ENCODE measurements around the gene CCDC154.

Gene CCDC154

GRCh38 chr16:1420111-1420539 lies 24.2 kb downstream of the CCDC154 start:
- peak in 1 of 5 donors; percentile 11 for DNase-seq

- no peak for DNase-seq
Observed at GRCh38 chr16:1416521-1416941, 27.8 kb downstream of the CCDC154 start.

DNA sequence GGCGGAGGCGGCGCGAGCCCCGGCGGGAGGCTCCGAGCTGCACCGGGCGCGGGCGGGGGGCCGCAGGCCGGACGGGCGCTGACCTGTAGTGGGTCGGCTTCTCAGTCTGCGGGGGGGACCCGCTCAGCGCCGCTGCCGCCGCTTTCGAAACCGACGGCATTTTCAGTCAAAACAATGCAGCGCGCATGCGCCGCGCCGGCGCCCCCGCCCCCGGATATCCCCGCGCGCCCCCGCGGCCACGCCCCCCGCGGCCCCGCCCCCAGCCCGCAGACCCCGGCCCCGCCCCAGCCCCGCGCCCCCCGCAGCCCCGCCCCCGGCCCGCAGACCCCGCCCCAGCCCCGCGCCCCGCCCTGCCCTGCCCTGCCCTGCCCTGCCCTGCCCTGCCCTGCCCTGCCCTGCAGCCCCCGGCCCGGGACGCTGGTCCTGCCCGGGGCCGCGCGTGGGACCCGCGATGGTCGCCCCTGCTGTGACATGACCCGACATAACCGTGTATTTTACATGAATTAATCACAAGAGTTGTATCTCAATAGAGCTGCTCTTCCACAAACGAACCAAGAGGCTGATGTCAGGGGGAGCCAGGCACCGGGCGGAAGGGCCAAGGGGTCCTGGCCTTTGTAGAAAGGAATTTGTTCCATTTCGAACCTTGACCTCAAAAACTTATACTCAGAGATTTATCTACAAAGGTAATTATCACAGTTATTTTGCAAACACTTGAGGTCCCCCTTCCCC lies 29.7 kb downstream of the CCDC154 start, which contains the start of gene UNKL:
Gene UNKL, minus strand, starts transcription at position 173 of the 729 bp plus-strand sequence. Its CDS starts 13 bp downstream, at position 160.
- DNase-seq = peak; percentile 77 to 86 (median 79)

DNA sequence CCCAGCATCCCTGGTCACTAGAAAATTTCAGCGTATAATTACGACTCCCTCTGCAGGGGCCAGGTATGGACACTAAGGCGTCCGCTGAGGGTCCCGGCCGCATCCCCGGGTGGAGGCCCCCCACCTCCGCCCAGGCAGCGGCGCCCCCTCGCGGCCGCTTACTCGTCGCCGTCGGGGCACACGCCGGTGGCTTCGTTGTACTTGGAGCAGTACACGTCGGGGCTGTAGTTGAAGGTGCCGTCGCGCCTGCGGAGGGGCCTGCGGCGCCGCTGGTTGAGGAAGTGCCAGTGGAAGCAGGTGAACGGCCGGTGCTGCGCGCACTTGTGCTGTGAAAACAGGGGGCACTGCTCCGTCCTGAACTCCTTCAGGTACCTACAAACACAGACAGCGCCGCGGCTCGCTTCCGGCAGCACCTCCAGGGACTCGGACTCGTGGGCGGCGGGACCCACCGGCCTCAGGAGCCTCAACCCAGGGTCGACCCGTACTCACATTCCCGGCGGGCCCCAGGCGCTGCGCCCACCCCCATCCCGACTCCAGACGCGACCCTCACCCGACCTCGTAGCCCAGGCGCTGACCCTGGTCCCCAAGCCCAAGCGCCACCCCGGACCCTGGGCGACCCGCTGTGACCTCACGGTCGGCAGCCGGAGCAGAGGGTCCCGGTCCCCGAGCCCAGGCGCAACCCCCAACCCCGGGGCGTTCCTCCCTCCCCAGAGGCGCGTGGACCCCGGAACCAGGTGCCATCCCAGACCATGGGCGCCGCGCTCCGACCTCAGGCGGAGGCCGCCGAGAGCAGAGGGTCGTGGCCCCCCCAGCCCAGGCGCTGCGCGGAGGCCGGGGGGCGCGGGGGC lies 30.4 kb downstream of the CCDC154 start:
- DNase-seq = peak; percentile 26 to 74 (median 45)

- DNase-seq = no peak
Observed at GRCh38 chr16:1412847-1413246, 31.5 kb downstream of the CCDC154 start.

- DNase-seq = peak; percentile 88 to 94 (median 93)
Observed at GRCh38 chr16:1408171-1408837, 36.1 kb downstream of the CCDC154 start.

- no peak for DNase-seq
Observed at GRCh38 chr16:1407753-1408152, 36.6 kb downstream of the CCDC154 start.

- DNase-seq = no peak
Observed at GRCh38 chr16:1403733-1404132, 40.6 kb downstream of the CCDC154 start.

- DNase-seq = no peak
Observed at GRCh38 chr16:1403036-1403435, 41.3 kb downstream of the CCDC154 start.

GRCh38 chr16:1401758-1402154 lies 42.6 kb downstream of the CCDC154 start:
- no peak for DNase-seq

DNA sequence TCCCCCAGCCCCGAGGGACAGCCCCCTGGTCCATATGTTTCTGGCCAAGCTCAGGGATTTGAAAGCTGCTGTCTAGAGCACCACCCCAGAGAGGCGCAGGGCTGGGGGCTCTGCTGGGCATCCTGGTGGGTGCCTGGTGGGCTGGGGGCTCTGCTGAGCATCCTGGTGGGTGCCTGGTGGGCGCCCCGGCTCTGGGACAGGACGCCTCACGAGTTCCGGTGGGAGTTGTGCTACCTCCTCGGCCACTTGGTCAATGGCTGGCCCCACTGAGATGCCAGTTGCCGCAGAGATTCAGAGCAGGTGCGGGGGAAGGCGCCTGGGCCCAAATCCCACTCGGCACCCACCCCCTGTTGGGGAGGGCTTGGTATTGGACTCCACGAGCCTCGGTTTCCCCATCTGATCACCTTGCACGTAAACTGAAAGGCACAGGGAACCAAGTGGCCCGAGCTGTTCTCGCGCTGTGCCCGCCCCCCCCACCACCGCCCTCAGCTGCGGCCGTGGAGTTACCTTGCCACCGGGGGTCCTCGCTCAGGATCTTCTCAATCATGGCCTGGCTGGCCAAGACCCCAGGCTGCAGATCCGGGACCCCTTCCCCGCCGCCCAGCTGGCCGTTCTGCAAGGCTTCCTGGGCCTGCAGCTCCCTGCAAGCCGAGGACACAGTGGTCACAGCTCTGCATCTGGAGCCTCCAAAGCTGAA lies 43.1 kb downstream of the CCDC154 start:
- no peak for DNase-seq

GRCh38 chr16:1398826-1399581 lies 45.4 kb downstream of the CCDC154 start:
- DNase-seq = no peak

DNA sequence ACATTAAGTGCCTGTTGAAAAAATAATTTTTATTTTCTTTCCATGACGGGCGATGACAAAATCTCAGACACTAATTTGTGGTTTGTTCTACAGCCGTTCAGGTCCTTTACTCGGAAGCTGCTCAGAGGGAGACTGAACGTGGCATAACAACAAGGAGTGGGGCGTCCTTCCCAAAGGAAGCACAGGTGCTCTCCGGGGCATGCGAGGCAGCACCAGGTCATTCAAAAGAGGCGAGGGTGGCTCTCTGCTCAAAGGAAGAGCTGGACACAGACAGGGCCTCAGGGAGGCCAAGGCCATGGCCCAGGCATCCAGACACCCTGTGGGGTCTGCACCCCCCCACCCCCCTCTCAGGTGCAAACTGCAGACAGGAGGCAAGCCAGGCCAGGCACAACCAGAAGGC lies 46.0 kb downstream of the CCDC154 start:
- no peak for DNase-seq

DNA sequence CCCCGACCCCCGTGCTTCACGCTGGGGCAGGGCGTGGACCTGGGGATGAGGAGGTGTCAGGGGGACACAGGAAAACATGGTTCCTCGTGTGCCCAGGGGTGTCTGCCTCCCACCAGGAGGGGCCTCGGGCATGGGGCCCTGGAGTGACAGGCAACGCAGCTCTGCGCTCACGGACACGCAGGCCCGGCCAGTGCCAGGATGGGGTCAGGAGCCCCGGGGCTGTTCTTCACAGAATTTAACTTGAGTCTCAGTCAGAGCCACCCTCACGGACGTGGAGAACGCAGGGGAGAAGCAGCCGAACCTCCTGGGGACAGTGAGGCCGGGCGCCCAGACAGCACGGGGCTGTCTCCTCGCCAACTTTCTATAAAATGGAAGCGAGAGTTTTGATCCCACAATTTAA lies 46.6 kb downstream of the CCDC154 start:
- DNase-seq = no peak

DNA sequence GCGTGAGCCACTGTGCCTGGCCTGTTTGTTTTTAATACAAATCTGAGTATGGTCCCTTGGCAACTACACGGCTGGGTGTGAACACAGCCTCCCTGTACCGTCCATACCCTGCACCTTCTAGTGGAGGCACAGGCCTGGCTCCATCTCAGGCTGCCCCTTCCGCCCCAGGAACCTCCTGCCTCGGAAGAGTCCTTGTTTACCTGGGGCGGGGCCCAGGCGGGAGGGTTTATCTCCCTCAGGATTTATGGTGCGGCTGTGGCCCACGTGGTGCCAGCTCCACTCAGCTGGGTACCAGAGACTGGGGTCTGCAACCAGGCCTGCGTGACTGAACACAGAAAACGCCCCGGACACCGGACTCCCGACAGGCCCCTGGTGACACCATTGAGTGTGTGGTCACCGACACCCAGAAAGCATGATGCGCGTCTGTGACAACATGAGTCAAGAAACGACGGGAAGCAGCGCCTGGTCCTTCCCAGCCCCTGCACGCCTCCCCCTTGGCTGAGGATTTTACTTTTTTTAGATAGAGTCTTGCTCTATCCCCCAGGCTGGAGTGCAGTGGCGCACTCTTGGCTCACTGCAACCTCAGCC lies 48.8 kb downstream of the CCDC154 start:
- no peak for DNase-seq

DNA sequence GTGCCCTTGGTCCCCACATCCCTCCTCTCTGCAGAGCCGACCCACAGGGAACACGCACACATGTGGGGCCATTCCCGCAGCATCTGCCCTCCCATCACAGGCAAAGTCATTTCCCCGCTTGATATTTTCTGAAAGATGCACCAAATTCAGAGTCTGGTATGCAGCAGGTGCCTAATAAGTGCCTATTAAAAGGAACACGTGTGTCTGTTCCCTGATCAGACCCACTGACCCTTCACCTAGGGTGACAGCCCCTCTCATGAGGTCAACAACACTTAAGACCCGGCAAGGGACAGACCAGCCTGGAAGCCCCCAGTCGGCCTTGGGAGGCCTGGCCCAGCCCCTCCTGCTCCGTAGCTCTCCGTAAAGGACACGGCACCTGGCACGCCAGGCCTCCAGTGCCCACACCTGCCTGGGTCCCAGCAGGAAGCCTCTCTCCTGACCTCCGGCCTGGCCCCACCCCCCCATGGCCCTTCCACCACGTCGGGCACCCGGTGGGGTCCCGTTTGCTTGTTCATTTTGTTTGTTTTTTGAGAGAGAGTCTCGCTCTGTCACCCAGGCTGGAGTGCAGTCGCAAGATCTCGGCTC lies 49.9 kb downstream of the CCDC154 start:
- no peak for DNase-seq

- no peak for DNase-seq
Observed at GRCh38 chr16:1393613-1394176, 50.7 kb downstream of the CCDC154 start.

DNA sequence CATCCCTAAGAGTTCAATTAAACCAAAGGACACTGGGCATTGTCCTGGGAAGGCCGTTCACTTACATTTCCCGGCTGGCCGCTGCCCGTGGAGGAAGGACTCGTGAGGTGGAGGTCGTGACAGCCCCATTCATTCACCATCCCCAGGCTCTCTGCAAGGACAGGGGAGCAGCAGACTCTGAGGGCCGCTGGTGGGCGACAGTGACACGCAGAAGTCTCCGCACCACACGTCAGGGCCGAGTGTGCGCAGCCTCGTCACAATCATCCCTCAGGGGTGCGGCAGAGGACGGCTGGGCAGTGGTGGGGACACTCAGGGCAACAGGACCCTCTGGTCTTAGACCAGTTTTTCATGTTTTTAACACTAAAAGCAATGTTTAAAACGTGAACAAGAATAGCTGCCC lies 51.5 kb downstream of the CCDC154 start:
- DNase-seq = no peak

GRCh38 chr16:1390239-1390779 lies 54.0 kb downstream of the CCDC154 start:
- DNase-seq = no peak

DNA sequence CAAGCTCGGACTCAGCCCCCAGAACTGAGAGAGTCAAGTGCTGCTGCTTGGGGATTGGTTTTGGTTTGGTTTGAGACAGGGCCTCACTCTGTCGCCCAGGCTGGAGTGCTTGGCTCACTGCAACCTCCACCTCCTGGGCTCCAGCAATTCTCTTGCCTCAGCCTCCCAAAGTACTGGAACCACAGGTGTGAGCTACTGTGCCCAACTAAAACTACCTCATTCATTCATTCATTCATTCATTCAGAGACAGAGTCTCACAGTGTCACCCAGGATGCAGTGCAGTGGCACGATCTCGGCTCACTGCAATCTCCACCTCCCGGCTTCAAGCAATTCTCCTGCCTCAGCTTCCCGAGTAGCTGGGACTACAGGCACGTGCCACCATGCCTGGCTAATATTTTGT lies 54.6 kb downstream of the CCDC154 start:
- no peak for DNase-seq
